ENCODE measurements around the gene INAFM2. TPM values are rescaled to one million over a fixed set of nuclear protein-coding genes. Genes with fewer than 3 reads are reported as not detected.

INAFM2 gene
- total RNA-seq, 1 experiment from 2014 or later: 14.3 TPM

- CTCF ChIA-PET: interaction anchor here (0.7 to 5.8 kb wide), 3 partner anchors 10 to 45 kb away, joined by 3 to 25 read pairs (median 3); no protein-coding TSS in a partner anchor
- no peaks in the 10 kb centered on the region for H3K27me3 Mint-ChIP-seq (ENCODE audit: unreplicated experiment)
- BruUV-seq (replicated peaks): no TSS peak
- no peak for DNase-seq
- peaks cover 9% of the 10 kb centered on the region for H3K4me1 Mint-ChIP-seq (ENCODE audit: low read depth, unreplicated experiment)
- no peak for TF ChIP-seq CTCF (IDR thresholded peaks at IDR 0.05; ENCODE audit: unreplicated experiment)
- intact Hi-C loops (cut with micrococcal nuclease; ENCODE audit: unreplicated experiment): no loop called here
- H3K9me3 Mint-ChIP-seq (ENCODE audit: low read depth, unreplicated experiment): no peaks in the 10 kb centered on the region
- H3K27ac Mint-ChIP-seq (ENCODE audit: unreplicated experiment): no peak overlapping the region
- H3K4me3 Mint-ChIP-seq (ENCODE audit: low read depth, unreplicated experiment): no peak overlapping the region
- H3K36me3 Mint-ChIP-seq (ENCODE audit: insufficient read depth, unreplicated experiment): peaks cover 6% of the 10 kb centered on the region
Measured at GRCh38 chr15:40312370-40313158, 10.9 kb upstream of the INAFM2 start.

GRCh38 chr15:40313531-40314398 lies 9.7 kb upstream of the INAFM2 start:
- H3K9me3 Mint-ChIP-seq (ENCODE audit: low read depth, unreplicated experiment): no peaks in the 10 kb centered on the region
- intact Hi-C loops (cut with micrococcal nuclease; ENCODE audit: unreplicated experiment): no loop called here
- H3K27ac Mint-ChIP-seq (ENCODE audit: unreplicated experiment): no peak overlapping the region
- peaks cover 9% of the 10 kb centered on the region for H3K4me1 Mint-ChIP-seq (ENCODE audit: low read depth, unreplicated experiment)
- no TSS peak for BruUV-seq (replicated peaks)
- TF ChIP-seq CTCF (IDR thresholded peaks at IDR 0.05; ENCODE audit: unreplicated experiment): no peak
- no peak overlapping the region for H3K4me3 Mint-ChIP-seq (ENCODE audit: low read depth, unreplicated experiment)
- H3K36me3 Mint-ChIP-seq (ENCODE audit: insufficient read depth, unreplicated experiment): peaks cover 3% of the 10 kb centered on the region
- CTCF ChIA-PET: interaction anchor here (1.0 to 1.2 kb wide), 2 partner anchors 9 to 24 kb away, joined by 3 read pairs; no protein-coding TSS in a partner anchor
- DNase-seq: peak; percentile 62
- H3K27me3 Mint-ChIP-seq (ENCODE audit: unreplicated experiment): no peaks in the 10 kb centered on the region

- H3K9me3 Mint-ChIP-seq (ENCODE audit: low read depth, unreplicated experiment): no peaks in the 10 kb centered on the region
- CTCF ChIA-PET: interaction anchor here (0.5 kb wide), 1 partner anchor 166 kb away, joined by 3 read pairs; no protein-coding TSS in a partner anchor
- no peak for TF ChIP-seq CTCF (IDR thresholded peaks at IDR 0.05; ENCODE audit: unreplicated experiment)
- no peaks in the 10 kb centered on the region for H3K36me3 Mint-ChIP-seq (ENCODE audit: insufficient read depth, unreplicated experiment)
- no peak for DNase-seq
- BruUV-seq (replicated peaks): no TSS peak
- H3K4me1 Mint-ChIP-seq (ENCODE audit: low read depth, unreplicated experiment): peaks cover 2% of the 10 kb centered on the region
- H3K4me3 Mint-ChIP-seq (ENCODE audit: low read depth, unreplicated experiment): no peak overlapping the region
- H3K27me3 Mint-ChIP-seq (ENCODE audit: unreplicated experiment): no peaks in the 10 kb centered on the region
- intact Hi-C loops (cut with micrococcal nuclease; ENCODE audit: unreplicated experiment): no loop called here
- H3K27ac Mint-ChIP-seq (ENCODE audit: unreplicated experiment): no peak overlapping the region
Measured at GRCh38 chr15:40314723-40315276, 8.7 kb upstream of the INAFM2 start.

GRCh38 chr15:40316931-40317330 lies 6.6 kb upstream of the INAFM2 start:
- intact Hi-C loops (cut with micrococcal nuclease; ENCODE audit: unreplicated experiment): no loop called here
- no peaks in the 10 kb centered on the region for H3K9me3 Mint-ChIP-seq (ENCODE audit: low read depth, unreplicated experiment)
- no peaks in the 10 kb centered on the region for H3K4me1 Mint-ChIP-seq (ENCODE audit: low read depth, unreplicated experiment)
- no peak overlapping the region for H3K27ac Mint-ChIP-seq (ENCODE audit: unreplicated experiment)
- no peak for DNase-seq
- TF ChIP-seq CTCF (IDR thresholded peaks at IDR 0.05; ENCODE audit: unreplicated experiment): no peak
- no TSS peak for BruUV-seq (replicated peaks)
- no peak overlapping the region for H3K4me3 Mint-ChIP-seq (ENCODE audit: low read depth, unreplicated experiment)
- CTCF ChIA-PET: no interaction called here
- H3K27me3 Mint-ChIP-seq (ENCODE audit: unreplicated experiment): no peaks in the 10 kb centered on the region
- peaks cover 6% of the 10 kb centered on the region for H3K36me3 Mint-ChIP-seq (ENCODE audit: insufficient read depth, unreplicated experiment)

Measured in Calu3 (cell line).